Duodenal mucosa (tissue), 2 donors: ENCODE data around the gene JDP2.

Experiments used
- H3K27ac ChIP-seq: one replicate; pipeline ENCODE4 v1.7.0; 2013; ENCODE audit warnings: low read depth, low read length
- H3K27me3 ChIP-seq, 2 donors: one replicate each; pipeline ENCODE4 v1.7.0; 2013; ENCODE audit warnings: low read length in 2 of 2, control low read depth in 1 of 2; ENCODE audit not compliant: insufficient read depth in 2 of 2, control insufficient read depth in 1 of 2
- H3K36me3 ChIP-seq, 2 donors: one replicate each; pipeline ENCODE4 v1.7.0; 2013; ENCODE audit warnings: low read length in 2 of 2, control low read depth in 1 of 2; ENCODE audit not compliant: insufficient read depth in 2 of 2, control insufficient read depth in 1 of 2
- H3K4me1 ChIP-seq, 2 donors: one replicate each; pipeline ENCODE4 v1.7.0; 2013; ENCODE audit warnings: low read length in 2 of 2, control low read depth in 1 of 2; ENCODE audit not compliant: insufficient read depth in 2 of 2, control insufficient read depth in 1 of 2
- H3K4me3 ChIP-seq, 2 donors: one replicate each; pipeline ENCODE4 v1.7.0; 2013; ENCODE audit warnings: low read length in 2 of 2, low read depth in 1 of 2
- H3K9ac ChIP-seq, 2 donors: one replicate each; pipeline ENCODE4 v1.7.0; 2013; ENCODE audit warnings: low read length in 2 of 2, low read depth in 1 of 2
- H3K9me3 ChIP-seq, 2 donors: one replicate each; pipeline ENCODE4 v1.7.0; 2013; ENCODE audit warnings: low read length in 2 of 2, control low read depth in 1 of 2; ENCODE audit not compliant: control insufficient read depth in 1 of 2

Gene JDP2

GRCh38 chr14:75476274-75476995 lies 48.6 kb downstream of the JDP2 start:
- Histone ChIP-seq H3K4me1 (peaks cover 9 to 14% of the 10 kb centered on the region in 2 donors), H3K4me3 (no peak overlapping the region), H3K9ac (no peak overlapping the region), H3K9me3 (no peaks in the 10 kb centered on the region), H3K27me3 (no peaks in the 10 kb centered on the region), H3K36me3 (peaks cover 18 to 24% of the 10 kb centered on the region in 2 donors), H3K27ac (no peak overlapping the region)

GRCh38 chr14:75477881-75478280 lies 50.1 kb downstream of the JDP2 start:
- no peaks in the 10 kb centered on the region for H3K9me3 ChIP-seq
- H3K27ac ChIP-seq, result no peak overlapping the region
- H3K4me1 ChIP-seq, result peaks cover 9 to 14% of the 10 kb centered on the region in 2 donors

GRCh38 chr14:75479770-75480600 lies 52.2 kb downstream of the JDP2 start:
- Histone ChIP-seq H3K4me3 (no peak overlapping the region), H3K4me1 (peaks cover 6 to 9% of the 10 kb centered on the region in 2 donors)

More at GRCh38 chr14:75477881-75478280, 50.1 kb downstream of the JDP2 start:
- Histone ChIP-seq H3K4me3 (no peak overlapping the region), H3K27me3 (no peaks in the 10 kb centered on the region), H3K9ac (no peak overlapping the region), H3K36me3 (peaks cover 8 to 9% of the 10 kb centered on the region in 2 donors)

DNA sequence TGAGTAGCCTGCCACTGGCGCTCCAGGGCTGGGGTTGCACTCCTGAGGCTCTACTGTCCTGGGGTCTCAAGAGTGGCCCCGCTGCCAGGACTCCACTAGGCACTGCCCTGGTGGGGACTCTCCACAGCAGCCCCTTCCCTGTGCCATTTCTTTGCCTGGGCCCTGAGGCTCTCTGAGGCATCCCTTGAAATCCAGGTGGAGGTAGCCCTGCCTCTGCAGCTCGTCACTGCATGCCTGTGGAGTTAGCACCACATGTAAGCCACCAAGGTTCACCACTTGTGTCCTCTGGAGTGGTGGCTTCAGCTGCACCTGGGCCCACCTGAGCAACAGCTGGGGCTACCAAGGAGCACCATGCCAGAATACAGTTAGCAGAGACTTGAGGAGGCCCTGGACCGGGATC lies 54.5 kb downstream of the JDP2 start:
- H3K9ac ChIP-seq, result no peak overlapping the region
- no peak overlapping the region for H3K4me3 ChIP-seq
- H3K36me3 ChIP-seq, result no peaks in the 10 kb centered on the region
- H3K9me3 ChIP-seq, result no peaks in the 10 kb centered on the region
- no peaks in the 10 kb centered on the region for H3K4me1 ChIP-seq
- H3K27me3 ChIP-seq, result no peaks in the 10 kb centered on the region
- no peak overlapping the region for H3K27ac ChIP-seq

More at GRCh38 chr14:75479770-75480600, 52.2 kb downstream of the JDP2 start:
- Histone ChIP-seq H3K9me3 (no peaks in the 10 kb centered on the region), H3K9ac (no peak overlapping the region), H3K27me3 (no peaks in the 10 kb centered on the region), H3K27ac (no peak overlapping the region), H3K36me3 (peaks cover 8% of the 10 kb centered on the region in 2 donors)

DNA sequence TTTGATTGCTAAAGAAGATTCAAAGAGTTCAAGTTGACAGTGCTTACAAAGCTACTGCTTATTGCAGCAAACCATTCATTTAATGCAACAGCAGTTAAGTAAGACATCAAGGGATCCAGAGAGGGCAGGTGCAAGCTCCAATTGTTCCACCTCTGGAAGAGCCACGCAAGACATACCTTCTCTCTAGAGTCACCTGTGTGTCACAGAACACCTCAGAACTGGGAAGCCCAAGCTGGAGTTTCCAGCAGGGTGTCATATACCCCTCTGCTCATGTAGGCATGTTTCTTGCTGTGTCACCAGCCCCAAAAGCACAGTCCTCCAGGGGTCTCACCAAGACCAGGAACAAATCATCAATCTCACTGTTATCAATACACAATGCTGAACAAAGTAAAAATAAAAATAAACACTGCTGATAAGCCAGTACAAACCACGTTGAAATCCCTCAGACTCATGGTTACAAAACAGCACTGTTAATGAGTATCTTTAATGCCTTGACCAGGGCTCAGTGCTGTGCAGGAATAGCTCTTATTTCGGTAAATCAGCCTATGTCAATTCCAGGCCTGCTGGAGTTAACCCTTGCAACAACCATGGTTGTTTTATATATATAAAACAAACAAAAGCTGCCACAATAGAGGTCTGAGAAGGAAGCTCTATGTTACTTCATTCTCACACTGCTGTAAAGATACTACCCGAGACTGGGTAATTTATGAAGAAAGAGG lies 57.0 kb downstream of the JDP2 start:
- no peak overlapping the region for H3K27ac ChIP-seq
- H3K4me3 ChIP-seq, result no peak overlapping the region
- H3K9me3 ChIP-seq, result no peaks in the 10 kb centered on the region
- H3K4me1 ChIP-seq, result no peaks in the 10 kb centered on the region
- no peak overlapping the region for H3K9ac ChIP-seq
- no peaks in the 10 kb centered on the region for H3K27me3 ChIP-seq
- no peaks in the 10 kb centered on the region for H3K36me3 ChIP-seq

- Histone ChIP-seq H3K27ac (no peak overlapping the region), H3K36me3 (no peaks in the 10 kb centered on the region), H3K4me3 (no peak overlapping the region), H3K9me3 (no peaks in the 10 kb centered on the region), H3K4me1 (no peaks in the 10 kb centered on the region), H3K27me3 (no peaks in the 10 kb centered on the region), H3K9ac (no peak overlapping the region)
Measured at GRCh38 chr14:75486318-75486717, 58.5 kb downstream of the JDP2 start.

GRCh38 chr14:75487155-75487671 lies 59.4 kb downstream of the JDP2 start:
- H3K4me1 ChIP-seq, result no peaks in the 10 kb centered on the region
- H3K27ac ChIP-seq, result no peak overlapping the region
- H3K36me3 ChIP-seq, result no peaks in the 10 kb centered on the region
- H3K9me3 ChIP-seq, result no peaks in the 10 kb centered on the region
- H3K27me3 ChIP-seq, result no peaks in the 10 kb centered on the region
- no peak overlapping the region for H3K9ac ChIP-seq
- no peak overlapping the region for H3K4me3 ChIP-seq

- Histone ChIP-seq H3K36me3 (no peaks in the 10 kb centered on the region), H3K9ac (no peak overlapping the region), H3K4me3 (no peak overlapping the region), H3K27me3 (no peaks in the 10 kb centered on the region), H3K4me1 (no peaks in the 10 kb centered on the region), H3K9me3 (no peaks in the 10 kb centered on the region), H3K27ac (no peak overlapping the region)
Measured at GRCh38 chr14:75489480-75489837, 61.6 kb downstream of the JDP2 start.

DNA sequence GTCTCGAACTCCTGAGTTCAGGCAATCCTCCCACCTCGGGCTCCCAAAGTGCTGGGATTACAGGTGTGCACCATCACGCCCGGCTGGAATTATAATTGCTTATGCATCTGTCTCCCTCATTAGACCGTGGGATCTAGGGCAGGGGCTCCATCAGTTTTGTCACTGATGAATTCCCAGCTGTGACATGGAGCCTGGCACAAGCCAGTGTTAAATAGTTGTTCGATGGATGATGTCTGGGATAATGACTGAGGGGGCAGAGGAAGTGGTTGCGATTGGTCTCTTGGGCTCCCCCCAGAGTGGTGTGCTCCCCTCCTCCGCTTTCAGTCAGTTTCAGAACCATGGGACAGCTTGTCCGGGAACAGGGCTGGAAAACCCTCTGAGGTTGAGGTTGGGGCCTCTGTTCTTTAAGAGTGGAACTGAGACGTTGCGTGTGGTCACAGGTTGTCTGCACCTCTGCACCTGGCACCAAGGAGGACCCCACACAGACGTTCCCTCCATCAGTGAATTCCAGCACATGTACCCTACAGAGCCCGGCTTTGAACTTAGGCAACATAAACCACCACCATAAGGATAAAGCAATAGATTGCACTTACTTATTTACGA lies 63.7 kb downstream of the JDP2 start:
- Histone ChIP-seq H3K4me1 (no peaks in the 10 kb centered on the region), H3K27ac (no peak overlapping the region), H3K9ac (no peak overlapping the region), H3K4me3 (no peak overlapping the region), H3K36me3 (no peaks in the 10 kb centered on the region), H3K9me3 (no peaks in the 10 kb centered on the region), H3K27me3 (no peaks in the 10 kb centered on the region)
